Measurements from ENCODE around the gene BPIFA1. TPM values are rescaled to one million over a fixed set of nuclear protein-coding genes. Genes with fewer than 3 reads are reported as not detected.

BPIFA1 gene
- total RNA-seq, 1 donor from 2014 or later, result not detected

- no peaks in the 10 kb centered on the region for H3K79me2 ChIP-seq (ENCODE audit: insufficient read depth, low read length)
- H3K27me3 ChIP-seq (ENCODE audit: insufficient read depth, low read length), result peaks cover 3% of the 10 kb centered on the region
- H3K9me3 Mint-ChIP-seq (ENCODE audit: unreplicated experiment), result no peaks in the 10 kb centered on the region
- no peak overlapping the region for H3K27ac ChIP-seq (ENCODE audit: low read depth, low read length)
- no peaks in the 10 kb centered on the region for H3K4me1 Mint-ChIP-seq (ENCODE audit: low read depth, unreplicated experiment)
- H3K4me3 Mint-ChIP-seq (ENCODE audit: unreplicated experiment), result no peak overlapping the region
- H3K4me1 ChIP-seq (ENCODE audit: insufficient read depth, low read length), result no peaks in the 10 kb centered on the region
- FAIRE-seq, result no peak
- TF ChIP-seq CTCF (IDR thresholded peaks at IDR 0.05; ENCODE audit: insufficient read depth, low read depth, low read length) (no peak), EZH2 (IDR thresholded peaks at IDR 0.05; ENCODE audit: insufficient read depth, low read length) (no peak)
- no peak overlapping the region for H3K9ac ChIP-seq (ENCODE audit: low read length)
- H3K36me3 Mint-ChIP-seq (ENCODE audit: low read depth, unreplicated experiment), result no peaks in the 10 kb centered on the region
- H3K36me3 ChIP-seq (ENCODE audit: insufficient read depth, low read length), result no peaks in the 10 kb centered on the region
- no peak overlapping the region for H2AFZ ChIP-seq (ENCODE audit: low read depth, low read length)
- H3K4me3 ChIP-seq (ENCODE audit: insufficient read depth, low read depth, low read length), result no peak overlapping the region
- no peak overlapping the region for H3K4me2 ChIP-seq (ENCODE audit: low read length)
- H4K20me1 ChIP-seq (ENCODE audit: insufficient read depth, low read length), result no peaks in the 10 kb centered on the region
- H3K9me3 ChIP-seq (ENCODE audit: insufficient read depth, low read depth, low read length), result no peaks in the 10 kb centered on the region
- H3K27me3 Mint-ChIP-seq (ENCODE audit: low read depth, unreplicated experiment), result peaks cover 15% of the 10 kb centered on the region
- no peak for DNase-seq (ENCODE audit: low read depth)
- no peak overlapping the region for H3K27ac Mint-ChIP-seq (ENCODE audit: unreplicated experiment)
Observed at GRCh38 chr20:33259371-33259770, 23.6 kb downstream of the BPIFA1 start.

GRCh38 chr20:33261465-33261864 is 25.7 kb downstream of the BPIFA1 start:
- FAIRE-seq, result no peak

More at GRCh38 chr20:33261465-33261864, 25.7 kb downstream of the BPIFA1 start:
- Histone ChIP-seq H3K4me2 (ENCODE audit: low read length) (no peak overlapping the region), H3K4me1 (ENCODE audit: insufficient read depth, low read length) (no peaks in the 10 kb centered on the region), H3K27me3 (ENCODE audit: insufficient read depth, low read length) (peaks cover 3% of the 10 kb centered on the region), H3K9ac (ENCODE audit: low read length) (no peak overlapping the region), H2AFZ (ENCODE audit: low read depth, low read length) (no peak overlapping the region), H3K36me3 (ENCODE audit: insufficient read depth, low read length) (no peaks in the 10 kb centered on the region), H3K27ac (ENCODE audit: low read depth, low read length) (no peak overlapping the region), H3K9me3 (ENCODE audit: insufficient read depth, low read depth, low read length) (no peaks in the 10 kb centered on the region), H4K20me1 (ENCODE audit: insufficient read depth, low read length) (no peaks in the 10 kb centered on the region), H3K4me3 (ENCODE audit: insufficient read depth, low read depth, low read length) (no peak overlapping the region), H3K79me2 (ENCODE audit: insufficient read depth, low read length) (no peaks in the 10 kb centered on the region)
- Mint-ChIP-seq H3K36me3 (ENCODE audit: low read depth, unreplicated experiment) (no peaks in the 10 kb centered on the region), H3K27me3 (ENCODE audit: low read depth, unreplicated experiment) (peaks cover 32% of the 10 kb centered on the region), H3K4me1 (ENCODE audit: low read depth, unreplicated experiment) (no peaks in the 10 kb centered on the region), H3K9me3 (ENCODE audit: unreplicated experiment) (no peaks in the 10 kb centered on the region), H3K4me3 (ENCODE audit: unreplicated experiment) (no peak overlapping the region), H3K27ac (ENCODE audit: unreplicated experiment) (no peak overlapping the region)
- TF ChIP-seq EZH2 (IDR thresholded peaks at IDR 0.05; ENCODE audit: insufficient read depth, low read length) (no peak), CTCF (IDR thresholded peaks at IDR 0.05; ENCODE audit: insufficient read depth, low read depth, low read length) (no peak)
- DNase-seq (ENCODE audit: low read depth), result no peak

All from astrocyte (in vitro differentiated cells and primary cell).